HG02798 (cell line): ENCODE measurements around the gene HOXA1.
"Not testable (repeated sequence)": the region's sequence is repeated elsewhere in the genome, so short reads cannot be mapped to it uniquely, and the experiment has no call there.

Source experiments
- ATAC-seq: cut with Tn5 transposase; IDR thresholded peaks from one replicate; pipeline ENCODE4 v1.9.1; 2021; ENCODE audit warnings: mild to moderate bottlenecking; ENCODE audit not compliant: unreplicated experiment, poor library complexity

Gene HOXA1

GRCh38 chr7:27062946-27063345, 32.9 kb downstream of the HOXA1 start:
- ATAC-seq = no peak

GRCh38 chr7:27053153-27053552, 42.6 kb downstream of the HOXA1 start:
- no peak for ATAC-seq

- ATAC-seq = no peak
Observed at GRCh38 chr7:27051451-27051850, 44.3 kb downstream of the HOXA1 start.

GRCh38 chr7:27048438-27048837, 47.4 kb downstream of the HOXA1 start:
- no peak for ATAC-seq

- ATAC-seq = no peak
Observed at GRCh38 chr7:27046854-27047549, 48.8 kb downstream of the HOXA1 start.

- not testable (repeated sequence) for ATAC-seq
Observed at GRCh38 chr7:27045972-27046371, 49.8 kb downstream of the HOXA1 start.

- not testable (repeated sequence) for ATAC-seq
Observed at GRCh38 chr7:27045066-27045465, 50.7 kb downstream of the HOXA1 start.
